Measurements from ENCODE around the gene PIGK.

The PIGK gene

DNA sequence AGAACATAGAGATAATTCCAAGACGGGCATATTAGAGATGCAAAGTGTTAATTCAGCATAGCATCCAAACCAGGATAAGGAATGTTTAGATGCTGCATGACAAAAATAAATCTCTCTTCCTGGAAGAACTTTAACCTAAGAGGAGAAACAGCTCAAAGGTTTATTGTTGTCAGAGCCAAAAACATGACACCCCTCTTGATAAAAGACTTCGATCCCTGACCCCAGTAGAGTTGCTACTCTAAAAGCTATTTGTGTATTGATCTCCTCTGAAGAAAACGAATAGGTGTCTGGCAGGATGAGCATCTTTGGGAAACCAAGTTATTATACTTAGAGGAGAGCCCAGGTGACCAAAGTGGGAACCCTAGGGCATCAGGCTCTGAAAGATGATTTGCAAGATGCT is 158.1 kb downstream of the PIGK start:
- H3K36me3 ChIP-seq (ENCODE audit: control insufficient read depth, insufficient read depth, low read length), result no peaks in the 10 kb centered on the region
- no peak for DNase-seq (ENCODE audit: extremely low read depth, insufficient read length)
- no peaks in the 10 kb centered on the region for H3K27me3 ChIP-seq (replicated peaks; ENCODE audit: control insufficient read depth, insufficient read depth, low read length)
- no peak overlapping the region for H3K4me3 ChIP-seq (replicated peaks; ENCODE audit: low read depth, low read length)
- TF ChIP-seq, protein P1, sequence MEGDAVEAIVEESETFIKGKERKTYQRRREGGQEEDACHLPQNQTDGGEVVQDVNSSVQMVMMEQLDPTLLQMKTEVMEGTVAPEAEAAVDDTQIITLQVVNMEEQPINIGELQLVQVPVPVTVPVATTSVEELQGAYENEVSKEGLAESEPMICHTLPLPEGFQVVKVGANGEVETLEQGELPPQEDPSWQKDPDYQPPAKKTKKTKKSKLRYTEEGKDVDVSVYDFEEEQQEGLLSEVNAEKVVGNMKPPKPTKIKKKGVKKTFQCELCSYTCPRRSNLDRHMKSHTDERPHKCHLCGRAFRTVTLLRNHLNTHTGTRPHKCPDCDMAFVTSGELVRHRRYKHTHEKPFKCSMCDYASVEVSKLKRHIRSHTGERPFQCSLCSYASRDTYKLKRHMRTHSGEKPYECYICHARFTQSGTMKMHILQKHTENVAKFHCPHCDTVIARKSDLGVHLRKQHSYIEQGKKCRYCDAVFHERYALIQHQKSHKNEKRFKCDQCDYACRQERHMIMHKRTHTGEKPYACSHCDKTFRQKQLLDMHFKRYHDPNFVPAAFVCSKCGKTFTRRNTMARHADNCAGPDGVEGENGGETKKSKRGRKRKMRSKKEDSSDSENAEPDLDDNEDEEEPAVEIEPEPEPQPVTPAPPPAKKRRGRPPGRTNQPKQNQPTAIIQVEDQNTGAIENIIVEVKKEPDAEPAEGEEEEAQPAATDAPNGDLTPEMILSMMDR (IDR thresholded peaks at IDR 0.05; ENCODE audit: insufficient read depth, low read length, poor library complexity, severe bottlenecking), result no peak

DNA sequence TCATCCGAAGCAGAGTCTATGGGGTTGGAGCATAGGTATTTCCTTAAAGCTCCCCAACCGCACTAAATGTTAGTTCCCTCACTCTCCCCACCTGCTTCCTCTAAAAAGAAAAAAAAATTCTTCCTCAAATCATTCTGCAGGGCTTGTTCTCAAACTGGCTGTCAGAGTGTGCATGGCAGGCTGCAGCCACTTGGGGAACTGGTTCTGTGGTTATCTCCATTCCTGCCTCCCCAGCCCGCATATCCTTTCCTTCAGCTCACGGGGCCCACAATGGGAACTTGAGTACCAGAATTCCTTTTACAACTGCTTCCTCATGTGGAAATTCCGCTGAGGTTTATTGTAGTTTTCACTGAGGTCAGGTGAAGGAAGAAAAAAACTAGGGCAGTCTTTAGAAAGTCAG is 159.2 kb downstream of the PIGK start:
- TF ChIP-seq, protein P1 (IDR thresholded peaks at IDR 0.05; ENCODE audit: insufficient read depth, low read length, poor library complexity, severe bottlenecking), result no peak
- Histone ChIP-seq H3K36me3 (ENCODE audit: control insufficient read depth, insufficient read depth, low read length) (no peaks in the 10 kb centered on the region), H3K4me3 (replicated peaks; ENCODE audit: low read depth, low read length) (no peak overlapping the region), H3K27me3 (replicated peaks; ENCODE audit: control insufficient read depth, insufficient read depth, low read length) (no peaks in the 10 kb centered on the region)
- no peak for DNase-seq (ENCODE audit: extremely low read depth, insufficient read length)

DNA sequence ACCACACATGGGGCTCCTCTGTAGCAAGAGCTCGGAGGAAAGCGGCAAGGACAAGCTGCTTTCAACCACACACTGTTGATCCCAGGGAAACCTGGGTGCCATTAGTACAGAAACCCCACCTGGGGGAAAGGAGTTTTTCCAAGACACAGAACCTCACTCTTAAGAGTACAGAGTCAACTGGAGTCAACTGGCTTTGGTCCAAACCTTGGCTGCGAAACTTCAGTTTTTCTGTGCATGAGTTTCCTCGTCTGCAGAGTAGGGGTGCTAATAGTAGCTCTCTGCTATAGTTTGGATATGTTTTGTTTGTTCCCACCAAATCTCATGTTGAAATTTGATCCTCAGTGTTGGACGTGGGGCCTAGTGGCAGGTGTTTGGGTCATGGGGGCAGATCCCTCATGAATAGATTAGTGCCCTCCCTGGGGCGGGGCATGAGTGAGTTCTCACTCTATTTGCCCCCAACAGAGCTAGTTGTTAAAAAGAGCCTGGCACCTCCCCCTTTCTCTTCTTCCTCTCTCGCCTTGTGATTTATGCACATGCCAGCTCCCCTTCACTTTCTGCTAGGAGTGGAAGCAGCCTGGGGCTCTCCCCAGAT is 161.1 kb downstream of the PIGK start:
- H3K27me3 ChIP-seq (replicated peaks; ENCODE audit: control insufficient read depth, insufficient read depth, low read length), result no peaks in the 10 kb centered on the region
- no peak for DNase-seq (ENCODE audit: extremely low read depth, insufficient read length)
- TF ChIP-seq, protein P1 (IDR thresholded peaks at IDR 0.05; ENCODE audit: insufficient read depth, low read length, poor library complexity, severe bottlenecking), result no peak
- no peaks in the 10 kb centered on the region for H3K36me3 ChIP-seq (ENCODE audit: control insufficient read depth, insufficient read depth, low read length)
- H3K4me3 ChIP-seq (replicated peaks; ENCODE audit: low read depth, low read length), result no peak overlapping the region

DNA sequence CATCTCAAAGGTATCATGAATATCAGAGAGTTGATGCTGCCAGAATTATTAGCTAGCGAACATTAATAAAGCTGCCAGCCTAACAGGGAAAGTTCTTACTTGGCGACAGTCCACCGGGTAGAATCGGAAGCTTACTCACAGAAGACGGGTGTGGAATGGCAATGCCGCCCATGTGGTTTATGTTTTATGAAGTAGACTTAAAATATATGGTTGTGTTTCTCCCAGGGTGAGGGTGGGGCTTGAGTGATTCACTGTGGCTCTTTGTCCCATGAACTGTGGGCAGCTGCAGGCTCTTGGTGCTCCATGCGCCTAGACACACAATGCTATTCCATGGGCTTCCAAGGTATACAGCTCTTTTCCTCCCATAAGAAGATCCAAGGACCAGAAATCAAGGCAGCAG is 162.7 kb downstream of the PIGK start:
- no peaks in the 10 kb centered on the region for H3K27me3 ChIP-seq (replicated peaks; ENCODE audit: control insufficient read depth, insufficient read depth, low read length)
- no peak overlapping the region for H3K4me3 ChIP-seq (replicated peaks; ENCODE audit: low read depth, low read length)
- no peaks in the 10 kb centered on the region for H3K36me3 ChIP-seq (ENCODE audit: control insufficient read depth, insufficient read depth, low read length)
- TF ChIP-seq, protein P1 (IDR thresholded peaks at IDR 0.05; ENCODE audit: insufficient read depth, low read length, poor library complexity, severe bottlenecking), result no peak
- no peak for DNase-seq (ENCODE audit: extremely low read depth, insufficient read length)

DNA sequence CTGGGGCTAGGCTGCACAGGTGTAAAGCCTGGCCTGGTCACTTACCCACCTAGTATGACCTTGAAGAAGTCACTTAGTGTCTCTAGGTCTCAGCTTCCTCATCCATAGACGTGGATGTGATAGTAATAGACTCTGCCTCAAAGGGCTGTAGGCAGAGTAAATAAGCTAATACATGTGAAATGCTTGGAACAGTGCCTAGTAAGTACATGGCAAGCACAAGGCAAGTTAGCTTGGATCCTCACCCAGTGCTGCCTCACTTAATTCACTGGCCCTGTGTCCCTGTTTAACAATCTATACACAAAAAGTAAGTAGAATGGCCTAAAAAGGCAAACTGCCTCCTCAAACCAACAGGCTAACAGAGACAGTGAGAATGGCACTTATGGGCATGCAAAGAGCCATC is 167.8 kb downstream of the PIGK start:
- DNase-seq (ENCODE audit: extremely low read depth, insufficient read length), result no peak
- Histone ChIP-seq H3K4me3 (replicated peaks; ENCODE audit: low read depth, low read length) (no peak overlapping the region), H3K36me3 (ENCODE audit: control insufficient read depth, insufficient read depth, low read length) (no peaks in the 10 kb centered on the region), H3K27me3 (replicated peaks; ENCODE audit: control insufficient read depth, insufficient read depth, low read length) (no peaks in the 10 kb centered on the region)
- TF ChIP-seq, protein P1 (IDR thresholded peaks at IDR 0.05; ENCODE audit: insufficient read depth, low read length, poor library complexity, severe bottlenecking), result no peak

DNA sequence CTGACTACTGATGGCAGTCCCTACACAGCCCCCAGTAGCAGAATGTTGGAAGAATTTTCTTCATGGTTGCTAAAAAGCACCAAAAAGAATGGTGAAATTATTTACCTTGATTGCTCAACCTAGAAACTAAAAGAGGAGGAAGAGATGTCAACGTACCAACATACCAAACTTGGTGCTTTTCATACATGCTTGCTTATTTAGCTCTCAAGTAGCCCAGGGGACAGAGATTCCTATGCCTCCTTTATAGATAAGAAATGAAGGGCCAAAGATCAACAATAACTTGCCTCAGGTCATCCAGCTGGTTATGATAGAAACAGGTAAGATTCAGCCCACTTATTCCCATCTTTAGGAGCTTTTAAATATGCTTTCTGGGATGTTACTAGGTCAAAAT is 170.6 kb downstream of the PIGK start:
- no peak for DNase-seq (ENCODE audit: extremely low read depth, insufficient read length)
- TF ChIP-seq, protein P1 (IDR thresholded peaks at IDR 0.05; ENCODE audit: insufficient read depth, low read length, poor library complexity, severe bottlenecking), result no peak

More for the DNA sequence above, 170.6 kb downstream of the PIGK start:
- H3K27me3 ChIP-seq (replicated peaks; ENCODE audit: control insufficient read depth, insufficient read depth, low read length), result no peaks in the 10 kb centered on the region
- H3K4me3 ChIP-seq (replicated peaks; ENCODE audit: low read depth, low read length), result no peak overlapping the region
- H3K36me3 ChIP-seq (ENCODE audit: control insufficient read depth, insufficient read depth, low read length), result no peaks in the 10 kb centered on the region
